IMR-90 (cell line): Measurements from ENCODE around the gene KCNT2. TPM values are rescaled to one million over a fixed set of nuclear protein-coding genes. Genes with fewer than 3 reads are reported as not detected.

ENCODE experiments used
- ATAC-seq: fragments of 200-7000 bp; cut with Tn5 transposase; 2 replicates; pipeline ENCODE4 v1.9.1; 2020; ENCODE audit warnings: low read depth, mild to moderate bottlenecking, moderate library complexity
- BruUV-seq: library from RNA; stranded (reverse); fragments of 400-500 nt; replicated peaks from 2 replicates; lab custom pipeline; 2021; lab: Mats Ljungman, UMichigan
- CTCF ChIA-PET: fragments of 300-600 bp; formaldehyde crosslinking; extraction: SDS; loops from one replicate; lab custom pipeline; 2021; ENCODE audit warnings: antibody characterized with exemption; lab: Yijun Ruan, JAX
- POLR2A ChIA-PET: fragments of 300-600 bp; sonication (Branson Sonifier 250); formaldehyde crosslinking; loops from one replicate; lab custom pipeline; 2022; ENCODE audit warnings: antibody characterized with exemption; ENCODE audit not compliant: unreplicated experiment; lab: Charles Lee
- DNase-seq: peaks from one replicate; pipeline ENCODE4 v3.0.0; 2013
- H2AFZ ChIP-seq: replicated peaks from 2 replicates; pipeline ENCODE3; 2013; ENCODE audit warnings: low read length, mild to moderate bottlenecking; ENCODE audit not compliant: poor library complexity
- H2AK5ac ChIP-seq: 2 replicates; pipeline ENCODE4 v1.6.1; 2013; ENCODE audit warnings: low read depth, low read length, inconsistent platforms
- H2AK9ac ChIP-seq: replicated peaks from 2 replicates; pipeline ENCODE3; 2013; ENCODE audit warnings: mild to moderate bottlenecking, low read depth, low read length, moderate library complexity; ENCODE audit not compliant: poor library complexity
- H2BK120ac ChIP-seq: 2 replicates; pipeline ENCODE4 v1.6.1; 2013; ENCODE audit warnings: low read depth, low read length, inconsistent platforms
- H2BK15ac ChIP-seq: 3 replicates; pipeline ENCODE4 v1.6.1; 2013; ENCODE audit warnings: low read depth, low read length, inconsistent platforms
- H2BK20ac ChIP-seq: 2 replicates; pipeline ENCODE4 v1.6.1; 2013; ENCODE audit warnings: low read depth, mild to moderate bottlenecking, inconsistent platforms, low read length, moderate library complexity
- H2BK5ac ChIP-seq: 2 replicates; pipeline ENCODE4 v1.6.1; 2013; ENCODE audit warnings: mild to moderate bottlenecking, low read depth, low read length, inconsistent platforms; ENCODE audit not compliant: poor library complexity, severe bottlenecking
- H3K14ac ChIP-seq: replicated peaks from 2 replicates; pipeline ENCODE4 v1.6.1; 2013; ENCODE audit warnings: low read depth, low read length, inconsistent platforms
- H3K18ac ChIP-seq: 2 replicates; pipeline ENCODE4 v1.6.1; 2013; ENCODE audit warnings: low read depth, low read length, control low read depth
- H3K23ac ChIP-seq: 2 replicates; pipeline ENCODE4 v1.6.1; 2013; ENCODE audit warnings: low read depth, low read length, inconsistent platforms
- H3K27ac ChIP-seq: 2 replicates; pipeline ENCODE4 v1.5.1; 2013; ENCODE audit warnings: mild to moderate bottlenecking, control low read depth, low read length; ENCODE audit not compliant: insufficient read depth
- H3K27me3 ChIP-seq: 2 replicates; pipeline ENCODE4 v1.6.1; 2013; ENCODE audit warnings: low read length; ENCODE audit not compliant: control insufficient read depth, insufficient read depth
- H3K36me3 ChIP-seq: 2 replicates; pipeline ENCODE4 v1.6.1; 2013; ENCODE audit warnings: low read length, mixed read lengths; ENCODE audit not compliant: control insufficient read depth, insufficient read depth
- H3K4ac ChIP-seq: 2 replicates; pipeline ENCODE4 v1.6.1; 2013; ENCODE audit warnings: low read depth, low read length, inconsistent platforms
- H3K4me1 ChIP-seq: 2 replicates; pipeline ENCODE4 v1.6.1; 2013; ENCODE audit warnings: low read length, mixed read lengths; ENCODE audit not compliant: control insufficient read depth, insufficient read depth
- H3K4me2 ChIP-seq: 2 replicates; pipeline ENCODE4 v1.6.1; 2013; ENCODE audit warnings: low read depth, mild to moderate bottlenecking, control low read depth, low read length, moderate library complexity
- H3K4me3 ChIP-seq: 2 replicates; pipeline ENCODE4 v1.5.1; 2013; ENCODE audit warnings: low read depth, mild to moderate bottlenecking, control low read depth, low read length, moderate library complexity; ENCODE audit not compliant: insufficient read depth
- H3K56ac ChIP-seq: 2 replicates; pipeline ENCODE4 v1.6.1; 2013; ENCODE audit warnings: low read length, inconsistent platforms; ENCODE audit not compliant: insufficient read depth; ENCODE audit errors: extremely low read depth
- H3K79me1 ChIP-seq, 2 experiments: 2 replicates each; pipeline ENCODE4 v1.6.1; 2013; ENCODE audit warnings: low read length in 2 of 2, inconsistent platforms in 1 of 2, low read depth in 1 of 2
- H3K9ac ChIP-seq: 2 replicates; pipeline ENCODE4 v1.6.1; 2013; ENCODE audit warnings: low read depth, low read length, control low read depth
- H3K9me1 ChIP-seq: 2 replicates; pipeline ENCODE4 v1.6.1; 2013; ENCODE audit warnings: low read length, inconsistent platforms; ENCODE audit not compliant: insufficient read depth
- H3K9me3 ChIP-seq: 2 replicates; pipeline ENCODE4 v1.6.1; 2013; ENCODE audit warnings: low read length; ENCODE audit not compliant: control insufficient read depth, insufficient read depth
- H4K20me1 ChIP-seq: 2 replicates; pipeline ENCODE4 v1.6.1; 2013; ENCODE audit warnings: low read length, inconsistent platforms; ENCODE audit not compliant: insufficient read depth
- H4K5ac ChIP-seq: 2 replicates; pipeline ENCODE4 v1.6.1; 2013; ENCODE audit warnings: mild to moderate bottlenecking, low read depth, low read length, control low read depth
- H4K8ac ChIP-seq, 2 experiments: 2 replicates each; pipeline ENCODE4 v1.6.1; 2013; ENCODE audit warnings: low read depth in 2 of 2, low read length in 2 of 2, control low read depth in 1 of 2, inconsistent platforms in 1 of 2
- H4K91ac ChIP-seq: 2 replicates; pipeline ENCODE4 v1.6.1; 2013; ENCODE audit warnings: low read depth, low read length, inconsistent platforms; ENCODE audit not compliant: insufficient read depth
- CTCF ChIP-seq: conservative IDR thresholded peaks from 2 replicates; pipeline ENCODE4 v1.5.1; 2012; ENCODE audit warnings: mild to moderate bottlenecking, low read depth, low read length, improper control_type of control experiment
- SMC3 ChIP-seq: fragments of 150-350 bp; IDR thresholded peaks from 2 replicates; pipeline ENCODE4 v1.6.1; 2016; ENCODE audit warnings: low read depth, mild to moderate bottlenecking, antibody characterized with exemption, low read length, moderate library complexity
- USF2 ChIP-seq: fragments of 150-350 bp; IDR thresholded peaks from 2 replicates; pipeline ENCODE4 v1.6.1; 2017; ENCODE audit warnings: mild to moderate bottlenecking, antibody characterized with exemption, low read length, low read depth
- whole genome bisulfite sequencing, 2 experiments: methylation state at CpG; one replicate each; pipeline versions ENCODE4 v1.1.5 to v1.1.7; 2013; ENCODE audit warnings: missing lambda C conversion rate in 2 of 2; ENCODE audit not compliant: insufficient read length in 1 of 2; ENCODE audit errors: extremely low coverage in 2 of 2; 5-methylcytosine and 5-hydroxymethylcytosine counted together
- dilution Hi-C: fragments of 300-500 bp; cut with HindIII; formaldehyde crosslinking; loops from one replicate; pipeline ENCODE4 v1.14.3; 2018; ENCODE audit warnings: low sequenced_read_pairs; ENCODE audit not compliant: unreplicated experiment
- in situ Hi-C: fragments of 300-500 bp; cut with MboI; formaldehyde crosslinking; loops from 3 replicates; pipeline ENCODE4 v1.14.3; 2019; ENCODE audit warnings: low sequenced_read_pairs, inconsistent platforms, mixed read lengths
- intact Hi-C: fragments of 100-400 bp; cut with micrococcal nuclease; formaldehyde crosslinking; loops from 2 replicates; pipeline ENCODE4 v1.10.0; 2022
- polyA plus RNA-seq, 3 experiments: library from polyadenylated mRNA; depleted of rRNA; stranded (reverse); fragments of >200 nt; gene quantifications; 2 replicates each; pipeline ENCODE4 v1.2.3, GENCODE V29; 2012; ENCODE audit warnings: low replicate concordance in 1 of 3
- total RNA-seq: library from RNA; depleted of rRNA; stranded (reverse); fragments of >200 nt; gene quantifications from 2 replicates; pipeline ENCODE4 v1.2.3, GENCODE V29; 2012

KCNT2 gene
- total and polyA plus RNA-seq, 2 of the 4 experiments (the other 2 are of a cell fraction) = 0.22 to 0.72 TPM

GRCh38 chr1:196372896-196373536 lies 235.2 kb downstream of the KCNT2 start:
- no peaks in the 10 kb centered on the region for H3K27me3 ChIP-seq
- no peak overlapping the region for H3K14ac ChIP-seq
- BruUV-seq = no TSS peak
- H2BK120ac ChIP-seq = no peak overlapping the region
- H3K9me1 ChIP-seq = no peaks in the 10 kb centered on the region
- ATAC-seq = peak; percentile 61
- H3K9me3 ChIP-seq = no peaks in the 10 kb centered on the region
- H3K4me1 ChIP-seq = no peaks in the 10 kb centered on the region
- no CpG with 5 or more reads among the region's 2 CpGs for WGBS, 2 experiments
- H2BK5ac ChIP-seq = no peak overlapping the region
- POLR2A ChIA-PET = no interaction called here
- DNase-seq = peak; percentile 47
- H3K4ac ChIP-seq = no peak overlapping the region
- H3K27ac ChIP-seq = no peak overlapping the region
- no peaks in the 10 kb centered on the region for H3K79me1 ChIP-seq
- dilution Hi-C loops = no loop called here
- no peak overlapping the region for H3K23ac ChIP-seq
- no peak overlapping the region for H3K4me3 ChIP-seq
- no peak overlapping the region for H2AK5ac ChIP-seq
- H2AK9ac ChIP-seq = no peak overlapping the region
- H2BK15ac ChIP-seq = no peak overlapping the region
- no peak overlapping the region for H4K91ac ChIP-seq
- H4K8ac ChIP-seq = no peak overlapping the region
- intact Hi-C loops = no loop called here
- no peak overlapping the region for H3K4me2 ChIP-seq
- no peaks in the 10 kb centered on the region for H4K20me1 ChIP-seq
- no peak overlapping the region for H3K9ac ChIP-seq
- H4K5ac ChIP-seq = no peak overlapping the region
- CTCF ChIA-PET = interaction anchor here (0.6 to 1.2 kb wide), 4 partner anchors 8 to 21 kb away, joined by 3 to 5 read pairs (median 3); no protein-coding TSS in a partner anchor
- no peak overlapping the region for H2AFZ ChIP-seq
- no peaks in the 10 kb centered on the region for H3K36me3 ChIP-seq
- in situ Hi-C loops = no loop called here
- H2BK20ac ChIP-seq = no peak overlapping the region
- no peak for TF ChIP-seq SMC3
- peak; percentile 50 for TF ChIP-seq CTCF
- no peak for TF ChIP-seq USF2
- H3K18ac ChIP-seq = no peak overlapping the region
- no peak overlapping the region for H3K56ac ChIP-seq
